ENCODE measurements around the gene MAGI2.

MAGI2 gene

GRCh38 chr7:78014401-78014800 is 1439.1 kb downstream of the MAGI2 start:
- no peak overlapping the region for H3K4me3 ChIP-seq (ENCODE audit: low read depth, low read length)
- no peak for TF ChIP-seq CTCF (IDR thresholded peaks at IDR 0.05; ENCODE audit: insufficient read depth, low read length, missing control alignments)
- ChIA-PET CTCF (interaction anchor here (0.8 to 1.3 kb wide), 2 partner anchors 76 to 78 kb away, joined by 4 read pairs; no protein-coding TSS in a partner anchor), POLR2A (no interaction called here)
- no peak for DNase-seq (ENCODE audit: low read depth, low spot score)

GRCh38 chr7:78013386-78013785 is 1440.1 kb downstream of the MAGI2 start:
- ChIA-PET CTCF (interaction anchor here (1.3 kb wide), 1 partner anchor 77 kb away, joined by 4 read pairs; no protein-coding TSS in a partner anchor), POLR2A (no interaction called here)
- H3K4me3 ChIP-seq (ENCODE audit: low read depth, low read length): no peak overlapping the region
- DNase-seq (ENCODE audit: low read depth, low spot score): no peak
- TF ChIP-seq CTCF (IDR thresholded peaks at IDR 0.05; ENCODE audit: insufficient read depth, low read length, missing control alignments): no peak

DNA sequence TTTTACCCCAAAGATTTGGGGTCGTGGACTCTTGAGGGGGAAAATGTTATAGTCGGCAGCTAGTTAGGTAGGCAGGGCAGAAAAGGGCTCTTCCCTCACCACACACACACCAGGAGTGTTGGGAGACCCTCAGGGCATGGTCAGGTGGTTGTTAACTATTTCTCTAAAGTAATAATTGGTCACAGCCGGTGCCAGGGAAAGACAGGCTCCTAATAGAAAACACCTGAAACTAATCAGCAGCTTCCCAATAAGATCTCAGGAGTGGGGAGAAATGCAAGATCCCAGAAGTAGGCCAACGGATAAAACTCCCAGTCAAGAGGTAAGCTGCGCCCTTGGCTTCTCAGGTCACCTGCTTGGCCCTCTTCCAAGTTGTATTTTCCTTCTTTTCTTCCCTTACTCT is 1441.8 kb downstream of the MAGI2 start:
- DNase-seq (ENCODE audit: low read depth, low spot score): no peak
- ChIA-PET CTCF (interaction anchor here (1.5 kb wide), 1 partner anchor 9 kb away, joined by 6 read pairs; no protein-coding TSS in a partner anchor), POLR2A (no interaction called here)
- TF ChIP-seq CTCF (IDR thresholded peaks at IDR 0.05; ENCODE audit: insufficient read depth, low read length, missing control alignments): no peak
- no peak overlapping the region for H3K4me3 ChIP-seq (ENCODE audit: low read depth, low read length)

- no peak for TF ChIP-seq CTCF (IDR thresholded peaks at IDR 0.05; ENCODE audit: insufficient read depth, low read length, missing control alignments)
- CTCF ChIA-PET: no interaction called here
- H3K4me3 ChIP-seq (ENCODE audit: low read depth, low read length): no peak overlapping the region
- no peak for DNase-seq (ENCODE audit: low read depth, low spot score)
- POLR2A ChIA-PET: no interaction called here
Measured at GRCh38 chr7:78007231-78007630, 1446.2 kb downstream of the MAGI2 start.

DNA sequence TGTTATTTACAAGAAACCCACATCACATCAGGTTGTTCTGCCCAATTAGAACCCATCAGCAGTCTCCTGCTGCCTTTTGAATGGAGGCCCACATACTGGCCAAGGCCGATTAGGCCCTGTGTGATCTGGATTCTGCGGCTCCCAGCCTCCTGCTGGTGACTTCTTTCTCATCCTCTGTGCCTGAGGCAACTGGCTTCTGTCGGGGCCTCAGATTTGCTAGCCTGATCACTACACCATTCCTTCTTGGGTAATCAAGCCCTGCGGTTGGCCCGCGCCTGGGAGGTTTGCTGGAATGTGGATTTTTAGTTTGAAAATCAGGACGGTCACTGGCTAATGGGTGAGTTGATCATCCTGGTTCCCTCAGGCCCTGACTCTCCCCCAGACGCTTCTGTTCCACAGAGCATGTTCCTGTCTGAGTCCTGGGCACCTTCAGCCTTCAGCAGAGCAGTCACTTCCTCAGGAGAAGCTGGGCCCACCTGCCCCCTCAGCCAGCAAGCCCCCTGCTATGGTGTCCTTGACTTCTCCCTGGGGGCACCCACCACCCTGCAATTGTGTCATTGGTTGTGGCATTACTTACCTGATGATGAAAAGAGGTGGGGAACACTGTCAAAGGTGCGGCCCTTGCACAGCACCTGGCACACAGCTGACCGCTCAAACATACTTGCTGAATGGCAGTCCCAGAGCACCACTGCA is 1447.3 kb downstream of the MAGI2 start:
- TF ChIP-seq CTCF (IDR thresholded peaks at IDR 0.05; ENCODE audit: insufficient read depth, low read length, missing control alignments): no peak
- CTCF ChIA-PET: no interaction called here
- DNase-seq (ENCODE audit: low read depth, low spot score): no peak

GRCh38 chr7:78002715-78003114 is 1450.8 kb downstream of the MAGI2 start:
- POLR2A ChIA-PET: no interaction called here
- CTCF ChIA-PET: no interaction called here
- H3K4me3 ChIP-seq (ENCODE audit: low read depth, low read length): no peak overlapping the region
- TF ChIP-seq CTCF (IDR thresholded peaks at IDR 0.05; ENCODE audit: insufficient read depth, low read length, missing control alignments): no peak
- no peak for DNase-seq (ENCODE audit: low read depth, low spot score)

More for the DNA sequence above, 1447.3 kb downstream of the MAGI2 start:
- POLR2A ChIA-PET: no interaction called here
- no peak overlapping the region for H3K4me3 ChIP-seq (ENCODE audit: low read depth, low read length)
